ENCODE data around the gene UBAC1.

The UBAC1 gene, protein sequence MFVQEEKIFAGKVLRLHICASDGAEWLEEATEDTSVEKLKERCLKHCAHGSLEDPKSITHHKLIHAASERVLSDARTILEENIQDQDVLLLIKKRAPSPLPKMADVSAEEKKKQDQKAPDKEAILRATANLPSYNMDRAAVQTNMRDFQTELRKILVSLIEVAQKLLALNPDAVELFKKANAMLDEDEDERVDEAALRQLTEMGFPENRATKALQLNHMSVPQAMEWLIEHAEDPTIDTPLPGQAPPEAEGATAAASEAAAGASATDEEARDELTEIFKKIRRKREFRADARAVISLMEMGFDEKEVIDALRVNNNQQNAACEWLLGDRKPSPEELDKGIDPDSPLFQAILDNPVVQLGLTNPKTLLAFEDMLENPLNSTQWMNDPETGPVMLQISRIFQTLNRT

DNA sequence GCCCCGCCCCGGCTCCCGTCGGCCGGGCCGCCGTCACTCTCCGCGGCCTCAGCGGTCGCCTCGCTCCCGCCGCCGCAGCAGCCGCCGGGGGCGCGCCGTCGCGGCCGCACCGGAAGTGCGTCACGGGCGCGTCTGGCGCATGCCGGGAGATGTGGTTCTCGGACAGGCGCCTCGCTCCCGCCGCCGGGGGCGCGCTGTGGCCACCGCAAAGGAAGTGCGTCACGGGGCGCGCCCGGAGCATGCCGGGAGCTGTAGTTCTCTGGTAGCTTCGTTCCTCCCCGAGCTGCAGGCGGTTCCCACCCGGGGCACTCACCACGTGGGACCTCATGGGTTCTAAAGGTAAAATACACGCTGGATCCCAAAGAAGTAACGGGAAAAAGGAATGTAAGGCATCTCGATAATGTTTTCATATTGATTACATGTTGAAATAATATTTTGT, at the start of gene UBAC1:
UBAC1 (minus strand) TSS at position 97 of the 439 bp plus-strand sequence. CDS start 211 bp downstream, outside the sequence.
- DNase-seq (ENCODE audit: low read depth) = peak; percentile 61

DNA sequence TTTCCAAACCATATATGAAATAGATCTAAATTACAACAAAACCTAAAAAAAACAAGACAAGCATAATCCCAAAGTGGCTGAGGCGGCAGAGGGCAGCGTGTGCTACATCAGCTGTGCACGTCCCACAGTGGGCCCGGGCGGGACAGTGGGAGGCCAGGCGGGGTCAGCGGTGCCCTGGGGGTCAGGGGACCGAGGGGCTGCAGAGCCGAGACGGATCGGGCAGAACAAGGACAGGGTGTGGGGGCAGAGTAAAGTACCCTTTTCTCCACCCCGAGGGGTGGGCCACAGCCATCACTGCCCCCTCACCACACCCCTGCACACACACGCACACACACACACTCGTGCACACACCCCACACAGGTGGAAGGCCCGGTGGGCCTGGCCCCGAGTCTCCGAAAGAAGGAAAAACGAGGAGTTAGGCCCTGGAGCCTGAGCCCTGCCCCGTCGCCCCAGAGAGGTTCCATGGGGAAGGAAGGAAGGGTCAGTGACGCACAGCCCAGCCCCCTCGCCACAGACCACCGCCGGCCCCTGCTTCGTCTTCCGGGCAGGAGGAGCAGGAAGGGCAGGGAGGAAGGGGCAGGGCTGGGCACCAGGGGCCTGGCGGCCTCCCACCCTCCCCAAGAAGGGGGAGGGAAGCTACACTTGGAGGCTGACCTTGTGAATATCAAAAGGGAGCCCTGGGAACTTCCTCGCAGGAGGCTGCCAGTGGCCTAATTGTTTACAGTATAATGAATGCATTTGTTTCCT, 49.6 kb upstream of the UBAC1 start:
- no peak for DNase-seq (ENCODE audit: low read depth)

GRCh38 chr9:136010176-136010575, 49.0 kb upstream of the UBAC1 start:
- DNase-seq (ENCODE audit: low read depth) = no peak

- no peak for DNase-seq (ENCODE audit: low read depth)
These were observed 48.3 kb upstream of the UBAC1 start for GRCh38 chr9:136009516-136009915.

DNA sequence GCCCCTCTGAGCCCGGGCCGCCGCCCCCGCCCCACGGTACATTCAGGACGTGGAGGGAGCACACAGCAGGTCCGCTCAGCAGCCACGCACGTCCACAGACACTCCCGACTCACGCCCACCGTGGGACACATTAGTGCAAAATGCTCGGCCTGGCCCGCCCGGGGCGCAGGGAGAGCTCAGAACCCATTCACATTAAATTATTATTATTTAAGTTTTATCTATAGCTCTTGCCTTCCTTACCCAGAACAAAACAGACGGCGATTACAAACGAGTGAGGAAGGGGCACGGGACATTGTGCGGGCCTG, 47.5 kb upstream of the UBAC1 start:
- no peak for DNase-seq (ENCODE audit: low read depth)

DNA sequence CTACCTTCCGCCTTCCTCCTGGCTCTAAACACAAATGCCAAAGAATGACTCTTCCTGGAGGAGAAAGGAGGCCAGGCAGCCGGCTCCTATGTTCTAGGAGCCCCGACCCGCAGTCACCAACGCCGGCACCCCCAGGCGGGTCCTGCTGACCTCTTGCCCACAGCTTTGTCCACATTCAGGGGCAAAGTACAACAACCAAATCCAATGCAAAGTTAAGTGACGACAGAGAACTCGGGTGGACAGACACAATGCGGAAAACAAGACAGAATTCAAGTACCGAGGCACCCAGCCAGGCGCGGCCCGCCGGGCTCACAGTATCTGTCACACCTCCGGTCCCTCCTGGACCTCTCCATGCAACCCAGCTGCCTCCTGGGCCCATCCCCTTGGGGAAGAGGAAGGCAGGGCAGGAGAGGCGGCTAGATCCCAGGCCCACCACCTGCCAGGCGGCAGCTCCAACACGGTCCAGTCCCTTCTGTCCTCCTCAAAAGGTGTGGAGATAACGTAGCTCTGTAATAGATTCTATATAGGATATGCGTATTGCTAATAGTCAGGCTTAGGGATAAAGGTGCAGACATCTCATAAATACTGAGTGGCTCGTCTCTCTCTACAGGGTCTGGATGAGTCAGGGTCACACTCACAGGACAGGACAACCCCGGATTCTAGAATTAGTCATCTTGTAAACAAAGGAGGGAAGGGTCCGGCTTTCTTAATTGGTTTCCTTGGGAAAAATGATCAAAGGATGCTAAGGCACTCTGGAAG, 46.9 kb upstream of the UBAC1 start:
- DNase-seq (ENCODE audit: low read depth) = no peak

- no peak for DNase-seq (ENCODE audit: low read depth)
These were observed 46.2 kb upstream of the UBAC1 start for GRCh38 chr9:136007276-136007933.

DNA sequence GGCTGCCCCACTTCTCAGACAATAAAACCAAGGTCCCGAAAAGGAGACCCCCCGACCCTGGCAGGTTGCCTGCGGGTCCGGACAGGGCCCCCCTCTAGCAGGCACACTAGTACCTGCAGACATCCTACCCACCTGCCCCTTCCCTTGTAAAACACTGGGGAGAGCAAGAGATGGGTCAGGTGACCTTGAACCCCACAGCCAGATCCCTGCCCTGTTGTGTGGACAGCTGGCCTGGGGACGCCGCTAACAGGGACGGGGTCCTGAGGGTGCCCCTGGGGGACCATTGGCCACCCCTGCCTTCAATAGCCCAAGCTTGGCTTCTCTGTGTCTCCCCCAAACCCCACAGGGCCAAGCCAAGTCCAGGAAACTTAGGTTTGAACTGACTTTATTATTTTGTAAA, 45.0 kb upstream of the UBAC1 start:
- no peak for DNase-seq (ENCODE audit: low read depth)

DNA sequence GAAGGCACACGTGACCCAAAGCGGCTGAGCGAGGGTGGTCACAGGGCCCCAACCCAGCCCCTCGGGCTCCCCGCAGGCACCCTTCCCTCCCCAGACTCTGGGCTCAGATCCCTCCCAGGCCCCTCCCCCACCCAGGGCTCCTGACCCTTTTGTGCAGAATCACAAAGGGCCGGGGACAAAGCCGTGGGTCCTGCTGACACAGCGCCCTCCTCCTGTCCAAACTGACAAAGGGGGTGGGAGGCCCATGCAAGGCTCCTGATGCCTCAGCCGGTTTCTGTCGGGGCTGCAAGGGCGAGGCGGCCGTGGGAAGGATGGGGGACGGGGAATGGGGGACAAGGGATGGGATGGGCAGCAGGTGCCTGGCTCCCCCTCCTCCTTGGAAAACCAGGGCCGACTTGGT, 43.5 kb upstream of the UBAC1 start:
- DNase-seq (ENCODE audit: low read depth) = no peak

- no peak for DNase-seq (ENCODE audit: low read depth)
These were observed 43.0 kb upstream of the UBAC1 start for GRCh38 chr9:136004219-136004618.

- no peak for DNase-seq (ENCODE audit: low read depth)
These were observed 42.4 kb upstream of the UBAC1 start for GRCh38 chr9:136003411-136004218.

GRCh38 chr9:136002881-136003280, 41.7 kb upstream of the UBAC1 start:
- DNase-seq (ENCODE audit: low read depth) = no peak

DNA sequence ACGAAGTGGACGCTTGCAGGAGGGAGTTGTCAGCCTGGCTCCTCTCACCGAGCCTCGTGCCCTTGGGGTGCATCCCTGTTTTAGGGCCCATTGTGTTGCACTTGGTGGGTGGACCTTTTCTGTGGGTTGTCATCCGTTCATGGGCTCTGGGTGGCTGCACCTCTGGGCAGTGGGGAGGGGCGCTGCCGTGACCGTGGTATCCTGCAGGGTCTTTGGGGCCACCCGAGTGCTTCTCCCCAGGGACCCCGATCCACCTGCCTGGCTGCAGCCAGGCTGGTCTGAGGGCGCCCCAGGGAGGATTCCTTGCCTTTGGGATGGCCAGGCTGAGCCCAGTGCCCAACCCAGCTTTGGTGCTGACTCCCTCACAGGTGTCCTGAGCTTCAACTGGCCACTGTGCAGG, 41.0 kb upstream of the UBAC1 start:
- no peak for DNase-seq (ENCODE audit: low read depth)

- no peak for DNase-seq (ENCODE audit: low read depth)
These were observed 40.1 kb upstream of the UBAC1 start for GRCh38 chr9:136001231-136001630.

DNA sequence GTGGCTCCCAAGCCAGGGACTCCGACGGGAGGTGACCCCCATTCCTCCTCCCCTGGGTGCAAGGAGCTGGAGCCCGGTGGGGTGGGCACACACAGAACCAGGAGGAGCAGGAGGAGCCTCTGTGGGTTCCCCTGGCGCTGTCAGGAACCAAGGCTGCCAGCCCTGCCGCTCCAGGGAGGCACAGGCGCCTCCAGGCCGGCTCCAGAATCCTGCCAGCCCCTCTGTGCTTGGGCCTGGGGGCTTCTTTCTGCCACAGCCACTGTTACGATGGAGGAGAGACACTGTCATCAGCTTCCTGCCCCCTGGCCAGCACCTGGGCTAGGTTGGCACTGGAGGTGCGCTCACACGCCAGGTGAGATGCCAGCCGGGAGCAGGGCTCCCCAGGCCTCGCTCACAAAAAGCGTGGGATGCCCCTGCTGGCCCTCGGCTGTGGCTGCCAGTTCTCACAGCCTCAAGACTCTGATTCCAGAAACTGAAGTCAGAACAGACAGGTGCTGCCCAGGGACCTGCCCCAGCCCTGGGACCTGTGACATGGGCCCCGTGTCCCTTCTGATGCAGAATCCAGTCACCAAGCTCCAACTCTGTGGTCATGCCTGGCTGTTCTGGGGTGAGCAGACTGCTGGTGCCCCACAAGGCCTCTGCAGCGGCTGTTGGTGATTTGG, 37.4 kb upstream of the UBAC1 start:
- DNase-seq (ENCODE audit: low read depth) = no peak

DNA sequence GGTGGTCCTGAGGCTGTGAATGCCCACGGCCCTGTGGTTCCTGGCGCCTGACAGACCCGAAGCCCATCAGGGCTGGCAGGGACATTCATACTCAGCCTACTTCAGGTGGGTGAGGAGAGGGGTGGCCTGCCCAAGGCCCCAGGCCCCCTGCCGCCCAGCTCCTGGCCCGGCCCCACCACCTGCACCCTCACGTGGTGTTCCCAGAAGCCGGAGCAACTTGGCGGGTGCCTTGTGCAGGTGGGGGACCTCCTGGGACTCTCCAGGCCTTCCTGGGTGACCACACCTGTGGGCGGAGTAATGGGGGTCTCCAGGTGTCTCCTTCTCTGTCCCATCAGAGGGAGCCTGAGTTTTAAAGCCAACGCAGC, 36.8 kb upstream of the UBAC1 start:
- DNase-seq (ENCODE audit: low read depth) = no peak

- DNase-seq (ENCODE audit: low read depth) = no peak
These were observed 36.2 kb upstream of the UBAC1 start for GRCh38 chr9:135997090-135998015.

GRCh38 chr9:135995816-135996215, 34.6 kb upstream of the UBAC1 start:
- no peak for DNase-seq (ENCODE audit: low read depth)

GRCh38 chr9:135994501-135995192, 33.5 kb upstream of the UBAC1 start:
- no peak for DNase-seq (ENCODE audit: low read depth)
